Inferior parietal cortex (tissue), 1 donor: ENCODE data around the gene LANCL1.

ENCODE experiments used
- DNase-seq: peaks from one replicate; pipeline ENCODE4 v3.0.0-alpha.2; 2016; ENCODE audit errors: extremely low spot score

The LANCL1 gene

GRCh38 chr2:210476194-210477128 is at the start of gene LANCL1:
TSS of gene LANCL1 (minus strand) at chr2:210476759. CDS start at chr2:210476396, 363 bp downstream.
- peak; percentile 94 for DNase-seq

DNA sequence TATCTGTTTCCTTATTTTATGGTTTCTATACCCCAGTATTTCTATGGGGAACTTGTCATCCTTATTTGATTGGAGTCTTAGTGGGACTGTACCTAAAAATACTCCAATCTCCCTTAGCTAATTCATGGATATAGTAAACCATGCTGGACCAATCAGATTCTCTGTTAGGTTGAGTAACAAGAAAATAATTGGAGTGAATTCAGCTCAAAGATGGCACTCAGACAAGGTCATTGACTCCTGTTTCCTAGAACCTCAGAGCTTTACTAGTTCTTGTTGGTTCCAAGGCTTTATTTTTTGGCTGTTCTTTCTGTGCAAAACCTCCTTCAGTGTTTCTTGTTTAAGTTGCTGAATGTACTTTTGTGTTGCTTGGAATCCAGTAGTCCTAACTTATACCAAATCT is 48.0 kb upstream of the LANCL1 start:
- no peak for DNase-seq

- no peak for DNase-seq
These were observed 47.2 kb upstream of the LANCL1 start for GRCh38 chr2:210523650-210524289.

DNA sequence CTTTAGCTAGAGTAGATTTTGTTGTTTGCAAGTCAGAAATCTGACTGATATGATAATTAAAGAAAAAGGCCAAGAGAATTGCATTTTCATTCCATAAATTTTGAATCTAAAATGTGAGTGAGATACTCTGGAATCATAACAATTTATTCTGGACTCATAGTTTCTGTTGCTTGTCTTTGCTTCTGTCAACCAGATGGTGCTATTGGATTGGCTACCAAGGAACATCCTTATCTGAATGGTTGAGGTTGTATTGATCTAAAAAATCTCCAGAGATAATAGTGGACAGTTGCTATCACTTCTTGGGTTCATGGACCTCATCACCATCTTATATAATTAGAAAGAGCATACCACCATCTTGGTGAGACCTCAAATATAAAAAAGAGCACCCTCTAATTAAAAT is 45.8 kb upstream of the LANCL1 start:
- DNase-seq: no peak

DNA sequence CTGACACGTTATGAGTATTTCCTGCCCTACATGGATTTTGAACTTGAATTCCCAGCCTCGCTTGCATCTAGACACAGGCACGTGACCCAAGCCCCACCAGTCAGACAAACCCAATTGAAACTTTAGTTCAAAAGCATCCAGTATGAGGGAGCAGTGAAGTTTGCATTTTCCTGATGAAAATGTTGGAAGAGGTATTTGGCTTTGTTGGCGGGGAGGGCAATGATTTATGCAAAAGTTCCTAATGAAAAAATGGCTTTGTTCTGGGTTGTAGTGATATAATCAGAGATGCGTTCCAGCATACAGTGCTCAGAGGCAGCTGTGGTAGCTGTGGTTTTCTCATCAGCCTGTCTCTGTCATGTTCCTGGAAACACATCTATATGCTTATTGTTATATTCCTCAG is 43.0 kb upstream of the LANCL1 start:
- DNase-seq: peak; percentile 27

GRCh38 chr2:210517264-210517663 is 40.7 kb upstream of the LANCL1 start:
- no peak for DNase-seq

DNA sequence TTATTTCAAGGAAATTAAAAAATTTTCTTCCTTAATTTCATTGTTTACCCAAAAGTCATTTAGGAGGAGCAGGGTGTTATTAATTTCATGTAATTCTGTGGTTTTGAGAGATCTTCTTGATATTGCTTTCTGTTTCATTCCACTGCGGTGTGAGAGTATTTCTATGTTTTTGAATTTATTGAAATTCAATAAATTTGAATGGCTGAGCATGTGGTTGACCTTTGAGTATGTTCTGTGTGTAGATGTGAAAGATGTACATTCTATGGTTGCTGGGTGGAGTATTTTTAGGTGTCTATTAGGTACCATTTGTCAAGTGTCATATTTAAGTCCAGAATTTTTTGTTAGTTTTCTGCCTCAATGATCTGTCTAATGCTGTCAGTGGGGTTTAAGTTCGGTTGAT is 39.4 kb upstream of the LANCL1 start:
- no peak for DNase-seq

GRCh38 chr2:210503725-210504191 is 27.2 kb upstream of the LANCL1 start:
- peak; percentile 86 for DNase-seq

DNA sequence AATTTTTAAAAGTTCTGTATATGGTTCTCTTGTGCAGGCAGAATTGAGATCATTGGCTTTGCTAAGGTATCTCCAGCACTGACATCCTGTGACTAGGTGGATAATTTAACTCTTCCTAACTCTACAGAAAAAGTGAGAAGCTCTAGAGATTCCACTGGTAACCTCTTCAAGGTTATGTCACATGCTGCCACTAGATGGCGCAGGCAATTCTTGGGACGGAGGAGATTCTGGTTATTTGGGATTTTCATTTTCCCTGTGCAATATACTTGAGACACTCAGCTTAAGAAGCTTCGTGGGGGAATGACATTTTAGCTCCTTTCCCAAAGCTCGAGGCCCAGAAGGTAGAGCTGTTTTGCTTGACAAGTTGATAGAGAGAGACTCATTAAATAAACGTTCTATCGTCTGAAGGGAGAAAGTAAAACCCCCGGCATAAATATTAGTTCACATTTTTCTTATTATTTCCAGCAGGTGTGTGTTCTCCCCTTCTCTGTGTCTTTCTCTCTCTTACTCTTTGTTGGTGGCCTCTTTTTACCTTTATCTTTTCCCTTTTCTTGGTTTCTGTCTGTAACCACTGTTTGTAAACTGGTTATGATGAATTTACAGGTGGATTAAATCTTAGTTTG is 26.6 kb upstream of the LANCL1 start:
- DNase-seq: peak; percentile 92

- DNase-seq: no peak
These were observed 20.0 kb upstream of the LANCL1 start for GRCh38 chr2:210496512-210496911.

GRCh38 chr2:210493528-210493927 is 17.0 kb upstream of the LANCL1 start:
- DNase-seq: no peak

DNA sequence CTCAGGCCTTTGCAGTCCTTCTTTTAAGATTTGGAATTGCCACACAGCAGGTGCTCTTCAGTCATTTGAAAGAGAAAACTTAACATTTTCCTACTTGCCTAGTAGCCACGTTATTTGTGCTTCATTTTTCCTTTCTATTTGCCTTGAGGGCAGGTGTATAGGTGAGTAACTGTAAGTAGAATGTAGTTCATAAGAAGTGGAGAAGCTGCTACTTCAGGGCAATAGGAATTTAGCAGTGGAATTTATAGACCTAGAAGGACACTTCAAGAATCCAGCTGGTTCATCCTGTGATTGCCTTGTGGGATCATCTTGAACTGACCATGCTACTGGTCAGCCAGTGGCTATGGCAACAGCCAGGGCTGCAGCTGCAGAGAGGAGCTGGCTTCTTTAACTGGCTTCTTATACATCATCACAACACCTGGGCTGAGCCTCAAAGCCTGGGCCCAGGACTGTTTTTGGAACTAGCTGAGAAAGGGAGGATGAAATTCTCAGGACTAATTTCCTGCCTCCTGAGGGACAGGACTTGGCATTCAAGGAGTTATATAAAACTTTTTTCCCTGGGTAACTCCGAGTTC is 5.1 kb upstream of the LANCL1 start:
- no peak for DNase-seq

DNA sequence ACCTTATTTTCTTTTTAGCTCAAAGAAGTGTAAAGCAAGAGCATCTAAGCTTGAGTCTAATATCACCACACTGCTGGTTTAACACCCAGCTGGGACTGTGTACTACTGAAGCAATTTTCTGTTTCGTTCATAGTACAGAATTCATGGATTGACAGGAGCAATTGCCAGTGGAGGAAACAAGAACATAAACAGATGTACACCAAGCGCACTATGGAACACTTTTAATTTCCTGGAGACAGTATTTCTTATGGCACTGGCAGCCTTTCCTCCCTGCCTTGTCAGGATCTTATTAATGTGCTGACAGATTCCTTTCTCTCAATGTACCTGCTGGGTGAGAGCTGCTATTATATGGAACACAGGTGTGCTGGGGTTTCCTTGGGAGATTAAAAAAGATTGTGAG is 4.2 kb upstream of the LANCL1 start:
- DNase-seq: no peak

DNA sequence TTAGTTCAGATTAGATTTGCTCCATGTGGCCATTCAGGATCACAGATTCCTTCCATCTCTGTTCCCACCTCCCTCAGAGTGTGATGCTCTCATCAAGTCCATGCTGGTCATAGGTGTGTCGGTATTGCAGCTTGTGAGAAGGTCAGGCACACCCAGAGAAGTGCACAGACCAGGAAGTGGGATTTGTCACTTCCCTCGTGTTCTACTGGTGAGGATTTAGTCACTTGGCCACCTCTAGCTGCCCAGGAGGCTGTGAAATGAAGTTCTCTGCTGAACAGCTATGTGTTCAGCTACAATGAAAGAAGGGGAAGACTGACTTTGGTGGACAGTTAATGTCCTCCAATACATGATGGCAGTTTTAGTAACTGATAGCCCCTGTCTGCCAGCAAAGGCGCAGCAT is 3.5 kb upstream of the LANCL1 start:
- no peak for DNase-seq

- no peak for DNase-seq
These were observed 2.1 kb upstream of the LANCL1 start for GRCh38 chr2:210478661-210479060.

- peak; percentile 65 for DNase-seq
These were observed 937 bp upstream of the LANCL1 start for GRCh38 chr2:210477496-210477895.

GRCh38 chr2:210475706-210476105 is 853 bp downstream of the LANCL1 start:
- DNase-seq: no peak

- no peak for DNase-seq
These were observed 1.8 kb downstream of the LANCL1 start for GRCh38 chr2:210474776-210475175.

DNA sequence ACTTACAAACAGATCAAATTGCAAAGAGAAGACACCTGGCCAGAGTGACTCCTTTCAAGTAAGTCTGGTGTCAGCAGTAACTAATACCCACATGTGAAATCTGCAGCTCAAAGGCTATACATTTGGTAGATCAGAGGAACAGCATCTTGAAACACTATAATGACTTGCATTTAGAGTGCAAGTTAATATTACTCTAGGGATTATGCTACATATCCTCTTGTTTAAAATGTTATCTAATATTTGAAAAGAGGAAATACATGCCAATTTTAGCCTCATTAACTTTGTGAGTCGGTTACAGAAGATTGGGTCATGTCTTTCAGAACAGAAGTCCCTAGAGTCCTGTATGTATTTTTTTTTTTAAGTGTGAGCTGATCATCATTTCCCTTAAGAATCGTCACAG is 15.2 kb downstream of the LANCL1 start:
- no peak for DNase-seq

DNA sequence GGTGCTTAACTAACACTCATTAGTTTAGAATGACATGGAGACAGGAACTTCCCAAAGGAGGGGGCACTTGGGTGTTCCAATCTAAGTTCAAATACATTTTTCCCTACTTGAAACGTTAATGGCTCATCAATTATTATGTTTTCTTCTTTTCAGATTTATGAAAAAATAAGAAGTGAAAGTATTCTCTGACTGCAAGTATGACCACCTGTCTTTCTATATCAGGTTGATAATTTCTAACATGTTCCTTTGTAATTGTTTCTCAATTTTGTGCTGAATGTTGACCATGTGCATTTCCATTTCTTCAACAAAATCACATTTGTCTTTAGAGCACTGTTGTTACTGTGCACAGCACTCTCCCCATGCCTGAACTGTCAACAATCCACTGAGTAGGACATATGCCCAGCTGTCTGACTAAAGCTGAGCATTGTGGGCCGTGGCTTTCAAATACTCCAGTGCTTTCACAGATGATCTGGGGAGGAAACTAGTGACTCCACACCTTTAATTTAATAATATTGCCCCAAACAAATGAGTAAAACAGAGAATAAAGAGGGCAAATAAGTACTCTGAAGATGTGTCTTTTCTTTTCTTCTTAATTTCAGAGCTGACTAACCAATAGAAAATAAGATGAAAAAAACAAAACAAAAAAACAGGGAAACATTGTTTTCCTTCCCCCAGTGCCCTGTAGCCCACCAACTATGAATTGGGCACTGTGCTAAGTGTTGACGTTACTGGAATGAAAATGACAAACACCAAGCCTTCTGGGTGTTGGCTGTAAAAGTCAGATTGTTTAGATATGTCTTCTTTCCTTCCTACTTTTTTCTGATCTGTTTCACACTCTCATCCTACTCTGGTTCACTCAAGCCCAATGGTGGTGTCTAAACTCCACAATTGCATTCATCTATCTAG is 16.0 kb downstream of the LANCL1 start:
- peak; percentile 62 for DNase-seq

DNA sequence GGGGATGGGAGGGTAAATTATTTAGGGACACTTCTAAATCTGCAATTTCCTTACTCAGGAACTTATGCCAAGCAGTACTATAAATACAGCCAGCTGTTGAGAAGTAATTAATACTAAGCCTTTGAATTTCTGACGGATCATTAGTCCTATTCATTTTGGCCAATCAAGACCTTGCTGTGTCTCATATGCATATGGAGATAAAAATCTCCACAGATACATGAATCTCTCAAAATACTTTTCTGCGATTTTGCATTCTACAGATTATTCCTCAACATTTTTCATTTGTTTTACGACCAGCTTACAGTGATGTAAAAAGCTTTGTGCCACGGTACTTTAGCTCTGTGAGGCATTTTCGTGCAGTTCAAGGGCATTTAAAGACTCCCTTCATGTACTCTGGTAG is 16.7 kb downstream of the LANCL1 start:
- no peak for DNase-seq
